NCI-H2029 treated with DMSO at 0.1 percent for 48 hours (cell line): ENCODE measurements around the gene BTK.
"Not testable (repeated sequence)": the region's sequence is repeated elsewhere in the genome, so short reads cannot be mapped to it uniquely, and the experiment has no call there.

Experiments used
- DNase-seq: peaks from one replicate; lab custom pipeline; 2025; lab: John Stamatoyannopoulos, UW

BTK gene

GRCh38 chrX:101337776-101338271 is 48.2 kb downstream of the BTK start:
- DNase-seq, result no peak

DNA sequence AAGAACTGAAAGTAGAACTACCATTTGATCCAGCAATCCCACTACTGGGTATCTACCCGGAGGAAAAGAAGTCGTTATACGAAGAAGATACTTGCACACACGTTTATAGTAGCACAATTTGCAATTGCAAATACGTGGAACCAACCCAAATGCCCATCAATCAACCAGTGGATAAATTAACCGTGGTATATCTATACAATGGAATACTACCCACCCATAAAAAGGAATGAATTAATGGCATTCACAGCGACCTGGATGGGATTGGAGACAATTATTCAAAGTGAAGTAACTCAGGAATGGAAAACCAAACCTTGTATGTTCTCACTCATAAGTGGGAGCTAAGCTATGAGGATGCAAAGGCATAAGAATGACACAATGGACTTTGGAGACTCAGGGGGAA is 51.7 kb downstream of the BTK start:
- DNase-seq, result not testable (repeated sequence)

DNA sequence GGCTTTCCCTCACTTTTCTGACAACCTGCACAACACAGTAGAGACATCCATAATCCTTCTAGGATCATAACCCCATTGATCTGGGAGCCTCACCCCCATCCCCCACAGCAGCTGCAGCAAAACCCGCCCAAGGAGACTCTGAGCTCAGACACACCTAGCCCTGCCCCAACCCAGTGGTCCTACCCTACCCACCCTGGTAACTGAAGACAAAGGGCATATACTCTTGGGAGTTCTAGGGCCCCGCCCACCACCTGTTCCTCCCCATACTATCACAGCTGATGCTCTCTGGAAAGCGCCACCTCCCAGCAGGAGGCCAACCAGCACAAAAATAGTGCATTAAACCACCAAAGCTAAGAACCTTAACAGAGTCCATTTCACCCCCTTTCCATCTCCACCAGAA is 59.4 kb downstream of the BTK start:
- not testable (repeated sequence) for DNase-seq

- no peak for DNase-seq
Observed at GRCh38 chrX:101303790-101304189, 82.2 kb downstream of the BTK start.
